Kidney (tissue), 14 donors: ENCODE data around the gene CASTOR1. TPM values are rescaled to one million over a fixed set of nuclear protein-coding genes. Genes with fewer than 3 reads are reported as not detected.

Experiments used
- DNase-seq, 5 donors: peaks; one replicate each; pipeline ENCODE4 v3.0.0-alpha.2; 2013 to 2020
- FAIRE-seq: peaks from 2 replicates; lab custom pipeline; 2012; peaks lifted over from hg19 to GRCh38; lab: Jason Lieb, UNC
- H3K27ac ChIP-seq, 2 donors: one replicate each; pipeline ENCODE4 v1.7.0; 2013; ENCODE audit warnings: low read depth in 2 of 2, low read length in 2 of 2, inconsistent platforms in 1 of 2
- H3K27me3 ChIP-seq: one replicate; pipeline ENCODE4 v1.7.1; 2013; ENCODE audit warnings: low read length, inconsistent platforms; ENCODE audit not compliant: control insufficient read depth, insufficient read depth
- H3K36me3 ChIP-seq, 3 donors: one replicate each; pipeline versions ENCODE4 v1.7.0 to v1.7.1; 2013; ENCODE audit warnings: low read length in 3 of 3, control low read depth in 1 of 3, inconsistent platforms in 1 of 3; ENCODE audit not compliant: insufficient read depth in 3 of 3, control insufficient read depth in 2 of 3
- H3K4me1 ChIP-seq, 3 donors: one replicate each; pipeline versions ENCODE4 v1.7.0 to v1.7.1; 2013; ENCODE audit warnings: low read length in 3 of 3, inconsistent platforms in 1 of 3, low read depth in 1 of 3; ENCODE audit not compliant: control insufficient read depth in 2 of 3, insufficient read depth in 2 of 3
- H3K4me3 ChIP-seq, 3 donors: one replicate each; pipeline versions ENCODE4 v1.7.0 to v1.8.1; 2013; ENCODE audit warnings: low read length in 3 of 3, control low read depth in 1 of 3, inconsistent platforms in 1 of 3
- H3K9ac ChIP-seq, 3 donors: one replicate each; pipeline versions ENCODE4 v1.7.0 to v1.7.1; 2013; ENCODE audit warnings: low read length in 3 of 3, control low read depth in 1 of 3, inconsistent platforms in 1 of 3
- H3K9me3 ChIP-seq, 3 donors: one replicate each; pipeline versions ENCODE4 v1.7.0 to v1.7.1; 2013; ENCODE audit warnings: low read length in 3 of 3, control low read depth in 1 of 3, inconsistent platforms in 1 of 3; ENCODE audit not compliant: control insufficient read depth in 2 of 3, insufficient read depth in 1 of 3
- intact Hi-C: fragments of 100-400 bp; cut with DNase I; formaldehyde crosslinking; loops from one replicate; pipeline ENCODE4 v1.11.1; 2022
- polyA plus RNA-seq: library from polyadenylated mRNA; stranded (reverse); fragments of 350-450 nt; fragmentation: Illumina TruSeq; extraction: RNeasy Lipid Tissue Mini Kit (QIAGEN cat#74804); gene quantifications from one replicate; pipeline ENCODE4 v1.2.3, GENCODE V29; 2014; ENCODE audit warnings: low read depth, low replicate concordance; ENCODE audit not compliant: insufficient read depth
- total RNA-seq: library from RNA; stranded (reverse); fragmentation: NEBNext Ultra II Directional; extraction: Animal tissue kit (Norgen Biotek cat#: 25700); gene quantifications from one replicate; pipeline ENCODE4 v1.2.1, GENCODE V29; 2021
- TF ChIP-seq, protein P1 (sequence below): IDR thresholded peaks from 3 replicates; pipeline ENCODE4 v1.5.1; 2012; ENCODE audit warnings: mild to moderate bottlenecking, moderate library complexity, borderline replicate concordance; ENCODE audit not compliant: insufficient read depth; ENCODE audit errors: extremely low read depth
- donor health status: control.
- donor health status: control.
- donor health status: control.
- donor health status: control.
- donor health status: control.
- donor health status: DM: yes; HTN: yes; CAD: no.
- donor health status: Normal renal cell carcinoma (clear cell type).

CASTOR1 gene
- total and polyA plus RNA-seq, 2 donors from 2014 or later = 16.5 to 71.7 TPM

DNA sequence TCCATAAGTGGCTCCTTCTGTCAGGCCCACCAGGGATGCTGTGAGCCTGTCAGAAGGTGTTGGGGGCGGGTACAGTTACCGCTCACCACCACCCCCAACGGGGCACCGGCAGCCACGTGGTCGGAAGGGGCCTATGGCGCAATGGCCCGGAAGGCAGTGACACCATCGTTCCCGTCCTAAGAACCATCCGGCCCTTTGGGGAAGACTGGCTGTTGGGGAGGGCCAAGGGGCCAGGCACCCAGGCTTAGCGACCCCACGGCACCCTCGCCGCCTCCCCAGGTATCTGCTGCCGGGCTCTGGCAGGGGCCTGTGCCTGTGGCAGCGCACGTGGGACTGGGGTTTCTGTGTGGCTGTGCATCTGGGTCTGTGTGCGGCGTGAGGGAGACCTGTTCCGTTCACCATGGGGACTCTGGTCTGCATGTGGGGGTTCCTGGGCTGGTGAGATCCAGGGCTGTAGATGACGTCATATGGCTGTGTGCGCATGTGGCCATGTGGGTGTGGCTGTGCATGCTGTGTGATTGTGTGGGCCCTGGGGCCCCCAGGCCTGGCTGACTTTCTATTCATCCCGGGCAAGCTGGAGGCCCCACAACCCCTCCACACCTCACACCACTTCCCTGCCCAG, 23.4 kb downstream of the CASTOR1 start:
- peak overlapping the region in 1 of 3 donors; percentile 13 for H3K4me3 ChIP-seq
- H3K9me3 ChIP-seq = no peaks in the 10 kb centered on the region
- TF ChIP-seq, protein P1, sequence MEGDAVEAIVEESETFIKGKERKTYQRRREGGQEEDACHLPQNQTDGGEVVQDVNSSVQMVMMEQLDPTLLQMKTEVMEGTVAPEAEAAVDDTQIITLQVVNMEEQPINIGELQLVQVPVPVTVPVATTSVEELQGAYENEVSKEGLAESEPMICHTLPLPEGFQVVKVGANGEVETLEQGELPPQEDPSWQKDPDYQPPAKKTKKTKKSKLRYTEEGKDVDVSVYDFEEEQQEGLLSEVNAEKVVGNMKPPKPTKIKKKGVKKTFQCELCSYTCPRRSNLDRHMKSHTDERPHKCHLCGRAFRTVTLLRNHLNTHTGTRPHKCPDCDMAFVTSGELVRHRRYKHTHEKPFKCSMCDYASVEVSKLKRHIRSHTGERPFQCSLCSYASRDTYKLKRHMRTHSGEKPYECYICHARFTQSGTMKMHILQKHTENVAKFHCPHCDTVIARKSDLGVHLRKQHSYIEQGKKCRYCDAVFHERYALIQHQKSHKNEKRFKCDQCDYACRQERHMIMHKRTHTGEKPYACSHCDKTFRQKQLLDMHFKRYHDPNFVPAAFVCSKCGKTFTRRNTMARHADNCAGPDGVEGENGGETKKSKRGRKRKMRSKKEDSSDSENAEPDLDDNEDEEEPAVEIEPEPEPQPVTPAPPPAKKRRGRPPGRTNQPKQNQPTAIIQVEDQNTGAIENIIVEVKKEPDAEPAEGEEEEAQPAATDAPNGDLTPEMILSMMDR = no peak
- intact Hi-C loops = loop anchor here (5.0 kb wide), 1 partner anchor 121 kb away; the partner anchor contains the start of gene RNF215
- peaks cover 0 to 4% (median 0%) of the 10 kb centered on the region in 3 donors for H3K4me1 ChIP-seq
- FAIRE-seq = no peak
- DNase-seq = peak in 1 of 5 donors; percentile 89
- peak overlapping the region in 1 of 2 donors; percentile 70 for H3K27ac ChIP-seq
- H3K9ac ChIP-seq = no peak overlapping the region
- no peaks in the 10 kb centered on the region for H3K36me3 ChIP-seq
- H3K27me3 ChIP-seq = no peaks in the 10 kb centered on the region

DNA sequence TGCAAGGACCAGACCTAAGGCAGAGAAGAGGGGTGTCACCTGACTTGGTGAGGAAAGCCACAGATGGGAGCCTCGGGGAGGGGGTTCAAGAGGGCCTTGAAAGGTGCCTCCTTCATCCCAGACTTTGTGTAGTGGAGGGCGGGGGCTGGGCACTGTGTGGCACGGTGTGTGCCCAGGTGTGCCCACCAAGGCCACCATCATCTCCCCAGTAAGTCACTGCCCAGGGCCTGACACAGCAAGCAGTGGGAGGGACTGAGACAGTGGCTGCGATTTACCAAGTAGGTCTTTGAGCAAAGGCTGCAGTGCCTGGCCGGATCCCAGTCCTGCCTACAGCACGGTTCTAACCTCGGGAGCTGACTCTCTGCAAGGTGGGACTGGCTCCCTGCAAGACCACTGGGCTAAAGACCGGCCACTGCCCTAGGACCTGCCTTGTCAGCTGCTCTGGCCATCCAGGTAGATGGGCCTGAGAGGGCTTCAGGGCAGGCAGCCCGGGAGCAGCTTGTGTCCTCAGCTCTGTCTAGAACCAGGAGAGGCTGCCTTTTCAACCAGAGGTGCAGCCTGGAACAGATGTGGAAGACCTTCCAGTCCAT, 24.1 kb downstream of the CASTOR1 start:
- intact Hi-C loops = loop anchor here (5.0 kb wide), 1 partner anchor 122 kb away; the partner anchor contains the start of gene RNF215
- H3K9me3 ChIP-seq = no peaks in the 10 kb centered on the region
- TF ChIP-seq, protein P1 = no peak
- H3K36me3 ChIP-seq = no peaks in the 10 kb centered on the region
- FAIRE-seq (no peak), DNase-seq (peak in 1 of 5 donors; percentile 66)
- H3K27ac ChIP-seq = peak overlapping the region in 1 of 2 donors; percentile 70
- H3K9ac ChIP-seq = no peak overlapping the region
- H3K4me3 ChIP-seq = no peak overlapping the region
- peaks cover 0 to 4% (median 0%) of the 10 kb centered on the region in 3 donors for H3K4me1 ChIP-seq
- no peaks in the 10 kb centered on the region for H3K27me3 ChIP-seq

DNA sequence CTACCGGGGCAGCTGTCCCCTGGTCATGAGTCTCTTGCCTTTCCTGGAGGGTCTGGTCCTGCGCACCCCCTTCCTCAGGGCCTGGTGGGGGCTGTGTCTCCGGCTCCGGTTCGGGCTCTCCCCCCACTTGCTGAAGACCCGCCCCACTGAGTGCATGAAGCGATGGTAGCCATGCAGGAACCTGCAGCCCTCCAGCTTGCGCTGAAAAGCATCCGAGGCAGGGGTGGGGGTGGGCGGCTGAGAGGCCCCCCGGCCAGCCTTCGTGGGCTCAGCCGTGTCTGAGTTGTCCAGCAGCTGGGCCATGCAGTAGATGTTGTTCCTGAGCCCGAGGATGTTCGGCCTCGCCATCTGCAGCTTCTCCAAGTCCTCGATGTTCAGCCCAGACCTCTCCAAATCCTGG, 25.4 kb downstream of the CASTOR1 start:
- H3K27me3 ChIP-seq = no peaks in the 10 kb centered on the region
- FAIRE-seq = no peak
- H3K4me1 ChIP-seq = peaks cover 0 to 4% (median 0%) of the 10 kb centered on the region in 3 donors
- intact Hi-C loops = no loop called here
- no peak overlapping the region for H3K27ac ChIP-seq
- no peak for DNase-seq
- H3K9ac ChIP-seq = no peak overlapping the region
- H3K4me3 ChIP-seq = no peak overlapping the region
- H3K36me3 ChIP-seq = no peaks in the 10 kb centered on the region
- no peaks in the 10 kb centered on the region for H3K9me3 ChIP-seq
- TF ChIP-seq, protein P1 = no peak
